Left lung (tissue), 10 donors: ENCODE results near the gene CCDC158. TPM values are rescaled to one million over a fixed set of nuclear protein-coding genes. Genes with fewer than 3 reads are reported as not detected.
"Not testable (repeated sequence)": the region's sequence is repeated elsewhere in the genome, so short reads cannot be mapped to it uniquely, and the experiment has no call there.

Experiments
- ATAC-seq: fragments of 200-7000 bp; cut with Tn5 transposase; one replicate; pipeline ENCODE4 v1.9.1; 2020; ENCODE audit warnings: moderate library complexity
- DNase-seq, 4 donors: peaks; one replicate each; pipeline ENCODE4 v3.0.0-alpha.2; 2013 to 2020
- H3K27ac ChIP-seq, 2 donors: fragments of 200-600 bp; sonication (generic) in 1 of 2; one replicate each; pipeline versions ENCODE4 v1.5.0 to v1.8.0; 2020 to 2021
- H3K27me3 ChIP-seq, 2 donors: fragments of 200-600 bp; sonication (generic) in 1 of 2; one replicate each; pipeline versions ENCODE4 v1.5.0 to v1.8.0; 2020 to 2021
- H3K36me3 ChIP-seq, 2 donors: fragments of 200-600 bp; sonication (generic) in 1 of 2; one replicate each; pipeline versions ENCODE4 v1.5.0 to v1.8.0; 2020 to 2021
- H3K4me1 ChIP-seq, 2 donors: fragments of 200-600 bp; one replicate each; pipeline ENCODE4 v1.8.0; 2021
- H3K4me3 ChIP-seq, 2 donors: fragments of 200-600 bp; sonication (generic) in 1 of 2; one replicate each; pipeline versions ENCODE4 v1.5.0 to v1.8.0; 2020 to 2021; ENCODE audit warnings: mild to moderate bottlenecking in 1 of 2
- H3K9me3 ChIP-seq, 2 donors: fragments of 200-600 bp; sonication (generic) in 1 of 2; one replicate each; pipeline versions ENCODE4 v1.5.0 to v1.8.0; 2020 to 2021
- CTCF ChIP-seq, 2 donors: fragments of 200-600 bp; sonication (generic) in 1 of 2; IDR thresholded peaks; one replicate each; pipeline versions ENCODE4 v1.5.0 to v1.8.0; 2021; ENCODE audit warnings: antibody characterized with exemption in 2 of 2
- intact Hi-C, 2 donors: fragments of 100-400 bp; cut with DNase I; formaldehyde crosslinking; loops; one replicate each; pipeline versions ENCODE4 v1.11.2 to v1.14.2; 2022
- polyA plus RNA-seq, 6 donors: library from polyadenylated mRNA; unstranded; fragments of 120-200 nt; gene quantifications; one replicate each; pipeline ENCODE4 v1.2.1, GENCODE V29; 2013; ENCODE audit not compliant: insufficient read length in 6 of 6
- total RNA-seq, 2 donors: library from RNA; stranded (reverse); fragmentation: NEBNext Ultra II Directional; extraction: Animal tissue kit (Norgen Biotek cat#: 25700); gene quantifications; one replicate each; pipeline ENCODE4 v1.2.1, GENCODE V29; 2021
- donor health status: DM: no; HTN: yes; CAD: no.
- donor health status: DM: no; HTN: no; CAD: no.

CCDC158 gene
- total and polyA plus RNA-seq, 8 donors = 0.47 to 1.6 (median 0.84) TPM

DNA sequence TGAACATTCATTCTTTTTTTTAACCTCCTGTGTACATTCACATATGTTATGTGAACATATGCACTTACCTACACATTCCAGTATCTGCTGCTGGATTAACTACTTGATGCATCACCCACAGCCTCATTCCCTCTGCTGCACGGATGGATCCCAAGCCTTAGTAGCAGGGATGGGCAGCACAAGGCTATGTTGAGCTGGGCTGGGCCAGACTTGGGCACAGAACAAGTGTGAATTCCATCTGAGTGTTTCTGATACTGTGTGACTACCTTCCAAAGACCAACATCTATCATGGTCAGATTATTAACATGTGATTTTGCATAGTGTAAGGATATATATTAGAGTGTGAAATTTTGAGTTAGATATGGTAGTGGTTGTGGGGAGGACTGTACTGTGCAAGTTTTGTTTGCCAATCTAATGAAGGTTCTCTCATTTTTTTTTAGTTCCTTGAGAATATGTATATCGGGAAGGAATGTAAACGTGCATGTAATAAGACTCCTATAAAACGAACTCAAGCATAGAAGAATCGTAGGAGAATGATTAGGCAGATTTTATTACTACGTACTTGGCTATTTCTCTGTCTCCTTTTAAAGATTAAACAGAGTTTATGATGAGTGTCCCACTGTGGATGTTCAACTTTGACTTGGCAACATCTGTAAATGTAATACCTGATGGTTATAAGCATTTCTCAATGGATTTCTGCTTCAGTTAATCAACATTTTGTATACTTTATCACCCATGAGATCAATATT lies 137.8 kb downstream of the CCDC158 start:
- peaks cover 0 to 11% of the 10 kb centered on the region in 2 donors for H3K4me1 ChIP-seq
- H3K9me3 ChIP-seq = peaks cover 0 to 4% of the 10 kb centered on the region in 2 donors
- H3K27ac ChIP-seq = no peak overlapping the region
- no peaks in the 10 kb centered on the region for H3K36me3 ChIP-seq
- no peak for TF ChIP-seq CTCF (IDR thresholded peaks at IDR 0.05)
- no peaks in the 10 kb centered on the region for H3K27me3 ChIP-seq
- intact Hi-C loops = no loop called here
- DNase-seq (no peak), ATAC-seq (no peak)
- no peak overlapping the region for H3K4me3 ChIP-seq

- ATAC-seq, H3K27ac ChIP-seq, H3K27me3 ChIP-seq, H3K4me3 ChIP-seq, intact Hi-C loops, H3K9me3 ChIP-seq, H3K36me3 ChIP-seq, DNase-seq: not testable (repeated sequence)
- peaks cover 0 to 11% of the 10 kb centered on the region in 2 donors for H3K4me1 ChIP-seq
Measured at GRCh38 chr4:76281594-76281993, 139.3 kb downstream of the CCDC158 start.

DNA sequence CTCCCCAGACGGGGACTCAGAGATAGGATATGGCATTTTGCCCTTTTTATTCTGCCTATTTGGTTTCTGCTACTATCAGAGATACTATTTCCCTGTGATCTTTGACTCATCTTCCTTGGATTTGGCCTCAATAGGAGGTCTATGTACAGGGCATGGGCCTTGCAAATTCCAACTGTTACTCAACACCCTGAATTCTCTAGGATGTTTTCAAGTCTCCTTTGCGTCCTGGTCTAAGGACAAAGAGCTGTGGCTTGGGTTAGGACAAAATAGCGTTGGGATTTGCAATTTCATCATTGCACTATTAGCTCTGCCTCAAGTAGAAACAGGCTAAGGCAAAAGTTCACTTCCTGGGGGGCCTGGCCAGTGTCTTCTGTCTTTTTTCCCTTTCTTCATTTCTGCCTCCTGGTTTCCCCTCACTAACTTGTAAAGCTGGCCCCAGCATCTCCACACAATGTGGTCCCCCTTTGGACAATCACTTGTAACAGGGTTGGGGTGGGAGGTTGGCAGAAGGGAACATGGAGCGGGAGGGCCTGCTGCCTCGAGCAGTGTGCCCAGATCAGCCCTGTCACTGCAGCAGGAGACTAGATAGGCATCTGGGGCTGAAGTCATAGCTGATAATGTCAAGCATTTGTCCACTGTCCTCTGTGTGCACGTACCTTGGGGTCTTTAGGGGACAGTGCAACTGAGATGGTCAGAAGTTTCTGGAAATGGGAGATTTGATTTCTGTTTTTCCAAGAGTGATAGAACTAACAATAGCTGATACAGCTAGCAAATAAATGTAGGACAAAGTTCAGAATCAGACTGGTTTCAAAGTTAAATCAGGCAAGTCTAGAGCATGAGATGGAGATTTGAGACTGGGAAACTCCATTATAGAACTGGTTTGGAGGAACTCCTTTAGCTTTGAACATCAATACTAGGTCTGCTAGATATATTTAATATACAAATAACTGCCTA lies 140.2 kb downstream of the CCDC158 start:
- peaks cover 0 to under 1% of the 10 kb centered on the region in 2 donors for H3K9me3 ChIP-seq
- H3K27ac ChIP-seq = no peak overlapping the region
- H3K27me3 ChIP-seq = no peaks in the 10 kb centered on the region
- H3K36me3 ChIP-seq = no peaks in the 10 kb centered on the region
- H3K4me1 ChIP-seq = peaks cover 0 to 11% of the 10 kb centered on the region in 2 donors
- intact Hi-C loops = no loop called here
- ATAC-seq (no peak), DNase-seq (no peak)
- no peak overlapping the region for H3K4me3 ChIP-seq
- TF ChIP-seq CTCF (IDR thresholded peaks at IDR 0.05) = no peak

GRCh38 chr4:76279462-76279861 lies 141.5 kb downstream of the CCDC158 start:
- no peak overlapping the region for H3K4me3 ChIP-seq
- intact Hi-C loops = no loop called here
- H3K27me3 ChIP-seq = no peaks in the 10 kb centered on the region
- no peak for TF ChIP-seq CTCF (IDR thresholded peaks at IDR 0.05)
- H3K27ac ChIP-seq = no peak overlapping the region
- ATAC-seq (no peak), DNase-seq (no peak)
- H3K36me3 ChIP-seq = no peaks in the 10 kb centered on the region
- H3K4me1 ChIP-seq = peaks cover 0 to 11% of the 10 kb centered on the region in 2 donors
- H3K9me3 ChIP-seq = no peaks in the 10 kb centered on the region

GRCh38 chr4:76278583-76278982 lies 142.4 kb downstream of the CCDC158 start:
- peaks cover 0 to 11% of the 10 kb centered on the region in 2 donors for H3K4me1 ChIP-seq
- peak overlapping the region in 1 of 2 donors; percentile 7 for H3K27ac ChIP-seq
- intact Hi-C loops = no loop called here

More at GRCh38 chr4:76278583-76278982, 142.4 kb downstream of the CCDC158 start:
- no peaks in the 10 kb centered on the region for H3K27me3 ChIP-seq
- no peaks in the 10 kb centered on the region for H3K36me3 ChIP-seq
- no peak for TF ChIP-seq CTCF (IDR thresholded peaks at IDR 0.05)
- DNase-seq (no peak), ATAC-seq (no peak)
- no peaks in the 10 kb centered on the region for H3K9me3 ChIP-seq
- no peak overlapping the region for H3K4me3 ChIP-seq
